Stimulated activated effector memory CD8-positive, alpha-beta T cell treated with anti-CD3 and anti-CD28 coated beads, Interleukin-12 subunit alpha, Interleukin-12 subunit beta, amount 100 ng/mL, for 72 hours (primary cell): ENCODE measurements around the gene PPARG.

Experiments used
- ATAC-seq: fragments of 150-1000 bp; cut with Tn5 transposase; 2 replicates; pipeline ENCODE4 v1.10.0; 2021
- DNase-seq, 2 donors: peaks; one replicate each; pipeline ENCODE4 v3.0.0; 2021 to 2022; ENCODE audit warnings: low spot score in 2 of 2
- H3K27ac Mint-ChIP-seq: one replicate; pipeline ENCODE4 v1.8.0; 2022; ENCODE audit warnings: mild to moderate bottlenecking, mixed read lengths
- H3K36me3 Mint-ChIP-seq: one replicate; pipeline ENCODE4 v1.8.0; 2022; ENCODE audit warnings: mild to moderate bottlenecking, mixed read lengths
- H3K4me1 Mint-ChIP-seq: one replicate; pipeline ENCODE4 v1.8.0; 2022; ENCODE audit warnings: mixed read lengths
- H3K4me3 Mint-ChIP-seq: one replicate; pipeline ENCODE4 v1.8.0; 2022; ENCODE audit warnings: mild to moderate bottlenecking, mixed read lengths
- H3K9me3 Mint-ChIP-seq: one replicate; pipeline ENCODE4 v1.8.0; 2022; ENCODE audit warnings: mixed read lengths

The PPARG gene

DNA sequence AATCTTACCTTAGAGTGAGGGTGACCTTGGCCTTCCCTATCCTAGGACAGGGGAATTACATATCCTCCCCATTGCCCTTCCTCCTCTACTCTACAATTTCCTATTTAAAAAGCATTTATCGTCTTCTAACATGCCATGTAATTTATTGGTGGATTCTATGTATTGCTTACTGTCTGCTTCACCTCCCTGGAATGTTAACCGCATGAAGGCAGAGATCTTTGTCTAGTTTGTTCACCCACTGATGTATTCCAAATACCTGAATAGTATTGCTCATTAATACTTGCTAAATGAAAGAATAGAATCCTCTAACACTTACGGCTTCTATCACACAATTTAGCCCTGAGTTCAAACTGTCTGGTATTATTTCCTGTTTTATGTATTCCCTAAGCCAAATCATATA is 68.6 kb downstream of the PPARG start:
- Mint-ChIP-seq H3K4me3 (no peak overlapping the region), H3K27ac (no peak overlapping the region), H3K9me3 (peaks cover 2% of the 10 kb centered on the region), H3K36me3 (no peaks in the 10 kb centered on the region), H3K4me1 (peaks cover 8% of the 10 kb centered on the region)
- no peak for ATAC-seq
- DNase-seq, result no peak

DNA sequence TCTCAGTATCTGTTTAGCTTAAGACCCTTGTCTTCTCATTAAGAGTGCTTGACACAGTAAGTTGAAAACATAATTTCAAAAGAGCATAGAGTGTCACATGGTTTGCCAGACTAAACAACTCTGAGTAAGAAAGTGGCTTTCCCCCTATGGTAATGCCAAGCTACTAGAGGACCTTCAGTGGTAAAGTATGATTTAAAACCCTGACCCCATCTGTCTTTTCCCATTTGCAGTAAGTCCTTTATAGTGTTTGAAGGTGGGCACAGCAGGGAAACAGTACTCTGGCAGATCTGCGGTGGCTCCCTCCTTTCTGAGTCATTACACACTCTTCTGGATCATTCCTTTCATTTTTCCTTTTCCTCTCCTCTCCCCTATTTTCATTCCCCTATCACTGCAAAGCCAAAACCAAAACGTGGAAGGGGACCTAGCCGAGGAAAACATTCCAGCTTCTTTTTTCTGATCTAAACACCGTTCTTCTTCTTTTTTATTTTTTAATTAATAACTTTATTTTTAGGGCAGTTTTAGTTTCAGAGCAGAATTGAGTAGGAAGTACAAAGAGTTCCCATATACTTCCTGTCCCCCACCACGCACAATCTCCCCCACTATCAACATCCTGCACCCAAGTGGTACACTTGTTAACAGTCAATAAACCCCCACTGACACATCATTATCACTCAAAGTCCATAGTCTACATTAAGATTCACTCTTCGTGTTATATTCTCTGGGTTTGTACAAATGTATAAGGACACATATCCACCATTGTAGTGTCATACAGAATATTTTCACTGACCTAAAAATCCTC is 74.7 kb downstream of the PPARG start:
- DNase-seq, result no peak
- Mint-ChIP-seq H3K9me3 (peaks cover 2% of the 10 kb centered on the region), H3K4me1 (no peaks in the 10 kb centered on the region), H3K27ac (no peak overlapping the region), H3K4me3 (no peak overlapping the region), H3K36me3 (no peaks in the 10 kb centered on the region)
- no peak for ATAC-seq

DNA sequence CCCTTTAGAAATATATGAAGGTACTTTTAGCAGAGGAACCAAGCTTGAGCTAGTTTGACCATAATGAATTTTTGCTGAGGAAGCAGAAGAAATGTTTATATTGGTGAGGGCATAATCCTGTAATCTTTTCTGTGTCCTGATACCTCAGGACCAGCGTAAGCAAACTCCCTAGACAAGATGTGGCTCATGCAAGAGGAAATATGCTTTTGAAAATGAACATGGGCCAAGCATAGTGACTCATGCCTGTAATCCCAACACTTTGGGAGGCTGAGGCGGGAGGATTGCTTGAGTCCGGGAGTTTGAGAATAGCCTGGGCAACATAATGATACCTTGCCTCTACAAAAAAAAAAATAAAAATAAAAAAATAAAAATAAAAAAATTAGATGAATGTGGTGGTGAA is 78.5 kb downstream of the PPARG start:
- DNase-seq (no peak), ATAC-seq (no peak)
- no peaks in the 10 kb centered on the region for H3K9me3 Mint-ChIP-seq
- H3K4me1 Mint-ChIP-seq, result peaks cover 10% of the 10 kb centered on the region
- H3K27ac Mint-ChIP-seq, result no peak overlapping the region
- no peak overlapping the region for H3K4me3 Mint-ChIP-seq
- no peaks in the 10 kb centered on the region for H3K36me3 Mint-ChIP-seq

DNA sequence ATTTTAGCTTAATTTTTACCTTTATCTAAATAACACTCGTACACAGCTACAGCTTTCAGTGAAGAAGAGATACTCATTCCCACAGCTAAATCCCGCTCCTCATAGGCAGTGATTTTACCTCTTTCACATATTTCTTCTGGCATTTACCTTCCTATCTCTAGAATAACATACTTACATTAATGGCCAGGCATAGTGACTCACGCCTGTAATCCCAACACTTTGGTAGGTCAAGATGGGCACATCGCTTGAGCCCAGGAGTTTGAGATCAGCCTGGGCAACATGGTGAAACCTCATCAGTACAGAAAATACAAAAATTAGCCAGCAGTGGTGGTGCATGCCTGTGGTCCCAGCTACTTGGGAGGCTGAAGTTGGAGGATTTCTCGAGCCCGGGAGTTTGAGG is 80.2 kb downstream of the PPARG start:
- Mint-ChIP-seq H3K27ac (no peak overlapping the region), H3K9me3 (no peaks in the 10 kb centered on the region), H3K4me1 (peaks cover 10% of the 10 kb centered on the region), H3K36me3 (no peaks in the 10 kb centered on the region), H3K4me3 (no peak overlapping the region)
- ATAC-seq, result no peak
- DNase-seq, result no peak

DNA sequence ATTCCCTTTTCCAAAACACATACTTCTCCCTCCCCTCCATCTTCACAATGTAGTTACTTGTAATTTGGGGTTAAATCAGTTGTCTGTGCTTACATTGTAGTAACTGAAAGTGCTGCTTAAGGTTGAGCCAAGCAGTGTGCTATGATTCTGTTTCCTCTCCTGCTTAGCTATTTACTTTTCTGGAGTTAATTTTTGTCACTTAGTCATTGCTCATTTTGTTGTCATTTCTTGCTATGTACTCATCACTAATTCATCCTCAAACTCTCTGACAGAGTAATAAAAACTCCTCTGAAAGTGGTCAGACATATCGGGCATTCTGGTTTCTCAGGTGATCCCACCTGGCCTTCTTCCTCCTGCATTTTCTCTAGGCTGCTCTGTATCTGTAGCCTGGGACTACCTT is 80.7 kb downstream of the PPARG start:
- no peaks in the 10 kb centered on the region for H3K36me3 Mint-ChIP-seq
- H3K27ac Mint-ChIP-seq, result no peak overlapping the region
- H3K4me3 Mint-ChIP-seq, result no peak overlapping the region
- no peaks in the 10 kb centered on the region for H3K9me3 Mint-ChIP-seq
- ATAC-seq (peak; percentile 79), DNase-seq (no peak)
- H3K4me1 Mint-ChIP-seq, result peaks cover 10% of the 10 kb centered on the region

DNA sequence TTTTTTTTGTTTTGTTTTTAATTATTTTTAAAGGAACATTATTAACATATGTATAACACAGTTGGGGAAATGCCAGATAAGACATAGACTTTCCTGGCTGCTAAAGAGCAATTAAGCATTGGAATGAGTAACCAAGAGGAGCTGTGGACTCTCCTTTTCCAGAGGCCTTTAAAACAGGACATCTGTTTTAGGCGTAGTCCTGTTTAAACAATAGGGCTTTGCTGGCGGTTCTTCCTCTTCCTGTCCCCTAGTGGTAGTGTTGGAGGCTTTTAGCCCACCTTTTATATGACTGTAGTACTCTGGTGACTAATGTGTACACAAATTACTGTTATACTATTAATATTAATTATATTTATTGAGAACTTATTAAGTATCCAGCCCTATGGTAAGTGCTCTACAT is 81.9 kb downstream of the PPARG start:
- H3K36me3 Mint-ChIP-seq, result no peaks in the 10 kb centered on the region
- peaks cover 10% of the 10 kb centered on the region for H3K4me1 Mint-ChIP-seq
- H3K27ac Mint-ChIP-seq, result no peak overlapping the region
- H3K4me3 Mint-ChIP-seq, result no peak overlapping the region
- DNase-seq (no peak), ATAC-seq (no peak)
- H3K9me3 Mint-ChIP-seq, result no peaks in the 10 kb centered on the region

DNA sequence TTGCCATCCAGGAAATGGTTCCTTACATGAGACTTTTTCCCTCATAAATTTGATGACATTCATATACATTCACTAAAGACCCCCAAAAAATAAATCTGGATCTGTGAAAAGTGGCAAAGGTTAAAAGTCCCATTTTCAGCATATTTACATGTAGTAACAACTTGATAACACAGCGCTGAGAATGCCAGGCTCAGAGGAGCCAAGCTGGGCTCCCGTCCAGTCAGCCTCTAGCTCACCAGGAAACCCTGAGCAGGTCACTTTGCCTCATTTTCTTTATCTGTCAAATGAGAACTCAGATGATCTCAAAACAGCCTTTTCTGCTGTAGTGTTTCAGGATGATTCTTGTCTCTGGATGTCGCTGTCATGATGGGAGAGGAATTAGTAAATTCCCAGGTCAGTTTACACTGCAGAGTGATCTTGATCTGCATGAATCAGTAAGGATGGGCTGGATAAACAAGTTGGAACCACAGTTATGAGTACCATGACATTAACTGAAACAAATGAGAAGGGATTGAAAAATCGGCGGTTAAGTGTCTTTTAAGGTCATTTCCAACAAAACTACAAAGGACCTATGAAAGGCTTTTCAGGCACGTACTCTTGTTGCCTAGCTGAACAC is 82.8 kb downstream of the PPARG start:
- no peaks in the 10 kb centered on the region for H3K9me3 Mint-ChIP-seq
- H3K36me3 Mint-ChIP-seq, result no peaks in the 10 kb centered on the region
- no peak overlapping the region for H3K4me3 Mint-ChIP-seq
- no peak overlapping the region for H3K27ac Mint-ChIP-seq
- H3K4me1 Mint-ChIP-seq, result peaks cover 10% of the 10 kb centered on the region
- DNase-seq (no peak), ATAC-seq (no peak)

DNA sequence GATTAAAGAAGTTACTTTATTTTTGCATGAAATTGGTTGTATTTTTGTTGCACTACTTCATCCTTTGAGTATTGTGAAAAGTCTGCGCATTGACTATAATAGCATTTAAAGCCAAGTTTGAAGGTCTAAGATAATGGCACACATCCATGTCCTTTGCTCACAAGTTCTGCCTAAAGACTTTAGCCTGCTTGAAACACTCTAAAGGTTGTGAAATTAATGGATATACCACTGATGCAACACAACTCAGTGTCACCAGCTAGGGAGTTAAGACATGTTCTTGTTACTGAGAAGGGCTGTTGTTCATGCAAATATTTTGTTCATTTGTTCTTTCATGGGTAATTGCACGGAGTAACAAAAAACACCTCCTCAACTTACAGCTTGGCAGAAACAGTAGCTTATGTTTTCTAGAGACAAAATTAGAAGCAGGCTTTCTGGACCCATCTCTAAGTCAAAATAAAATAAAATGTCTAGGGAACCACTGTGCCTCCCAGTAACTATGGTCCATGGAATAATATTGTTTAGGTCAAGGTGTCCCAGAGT is 83.9 kb downstream of the PPARG start:
- no peak for ATAC-seq
- peaks cover 10% of the 10 kb centered on the region for H3K4me1 Mint-ChIP-seq
- H3K9me3 Mint-ChIP-seq, result no peaks in the 10 kb centered on the region
- no peaks in the 10 kb centered on the region for H3K36me3 Mint-ChIP-seq
- H3K27ac Mint-ChIP-seq, result no peak overlapping the region
- DNase-seq, result no peak
- no peak overlapping the region for H3K4me3 Mint-ChIP-seq

DNA sequence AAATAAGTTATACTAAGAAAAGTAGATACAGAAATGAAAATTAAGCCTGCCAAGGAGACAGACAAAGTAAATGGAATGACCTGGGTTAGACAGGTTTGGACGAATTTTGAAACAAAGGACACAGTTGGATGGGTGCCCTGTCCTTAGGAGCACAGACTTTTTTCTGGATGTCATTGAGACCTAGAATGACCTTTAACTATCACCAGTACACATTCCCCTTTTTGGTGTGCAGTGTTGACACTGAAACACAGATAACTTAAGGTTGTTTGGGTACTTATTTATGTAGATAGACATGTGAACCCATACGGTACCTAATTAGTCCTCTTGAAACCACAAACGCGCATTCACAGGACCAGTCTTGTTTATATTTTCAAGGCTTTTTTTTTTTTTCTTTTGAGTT is 86.7 kb downstream of the PPARG start:
- no peak for ATAC-seq
- Mint-ChIP-seq H3K4me1 (no peaks in the 10 kb centered on the region), H3K9me3 (no peaks in the 10 kb centered on the region), H3K4me3 (no peak overlapping the region), H3K36me3 (no peaks in the 10 kb centered on the region), H3K27ac (no peak overlapping the region)
- DNase-seq, result no peak

DNA sequence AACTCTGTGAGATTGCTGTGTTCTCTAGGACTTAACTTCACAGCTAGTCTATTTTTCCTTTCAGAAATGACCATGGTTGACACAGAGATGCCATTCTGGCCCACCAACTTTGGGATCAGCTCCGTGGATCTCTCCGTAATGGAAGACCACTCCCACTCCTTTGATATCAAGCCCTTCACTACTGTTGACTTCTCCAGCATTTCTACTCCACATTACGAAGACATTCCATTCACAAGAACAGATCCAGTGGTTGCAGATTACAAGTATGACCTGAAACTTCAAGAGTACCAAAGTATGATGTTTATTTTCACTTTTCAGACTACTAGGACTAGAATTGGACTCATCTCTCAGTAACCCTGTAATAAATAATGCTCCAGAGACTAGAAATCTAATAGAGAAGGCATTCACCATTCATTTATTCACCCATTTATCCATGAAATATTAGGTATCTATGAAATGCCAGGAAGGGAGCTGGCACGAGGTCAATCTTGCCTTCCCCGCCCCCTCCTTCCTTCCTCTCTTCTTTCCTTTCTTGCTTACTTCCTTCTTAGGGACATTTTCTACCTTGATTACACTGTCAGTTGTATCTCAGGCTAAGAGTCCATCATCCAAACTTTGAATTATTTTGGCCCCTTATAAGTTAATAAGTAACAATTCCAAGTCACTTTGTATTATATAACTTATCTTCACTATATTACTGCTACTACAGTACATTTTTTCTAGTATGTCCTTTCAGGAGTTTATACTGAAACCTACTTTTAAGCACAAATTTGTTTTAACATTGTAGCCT is 91.0 kb downstream of the PPARG start:
- no peak overlapping the region for H3K27ac Mint-ChIP-seq
- H3K4me1 Mint-ChIP-seq, result no peaks in the 10 kb centered on the region

DNA sequence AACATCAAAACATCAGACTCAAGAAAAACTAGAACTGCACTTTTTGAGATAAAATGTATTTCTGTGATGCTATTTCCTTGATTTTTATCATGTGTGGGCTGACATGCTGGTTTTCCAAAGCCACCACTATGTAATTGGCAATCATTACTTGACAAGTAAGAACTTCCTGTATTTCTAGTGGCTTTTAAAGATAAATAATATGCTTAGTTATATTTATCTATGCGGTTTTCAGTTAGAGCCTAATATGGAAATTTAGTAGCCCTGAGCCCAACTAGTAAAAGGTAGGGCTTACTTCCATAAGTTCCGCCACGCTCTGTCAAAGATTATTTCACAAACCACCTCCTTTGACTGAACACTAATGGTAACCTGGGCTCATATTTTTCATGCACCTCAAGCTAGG is 91.6 kb downstream of the PPARG start:
- ATAC-seq, result no peak
- H3K36me3 Mint-ChIP-seq, result no peaks in the 10 kb centered on the region
- no peaks in the 10 kb centered on the region for H3K4me1 Mint-ChIP-seq
- H3K9me3 Mint-ChIP-seq, result no peaks in the 10 kb centered on the region
- no peak overlapping the region for H3K27ac Mint-ChIP-seq
- no peak for DNase-seq
- H3K4me3 Mint-ChIP-seq, result no peak overlapping the region

More for the DNA sequence above, 91.0 kb downstream of the PPARG start:
- no peaks in the 10 kb centered on the region for H3K9me3 Mint-ChIP-seq
- no peak overlapping the region for H3K4me3 Mint-ChIP-seq
- no peak for DNase-seq
- H3K36me3 Mint-ChIP-seq, result no peaks in the 10 kb centered on the region
- no peak for ATAC-seq

DNA sequence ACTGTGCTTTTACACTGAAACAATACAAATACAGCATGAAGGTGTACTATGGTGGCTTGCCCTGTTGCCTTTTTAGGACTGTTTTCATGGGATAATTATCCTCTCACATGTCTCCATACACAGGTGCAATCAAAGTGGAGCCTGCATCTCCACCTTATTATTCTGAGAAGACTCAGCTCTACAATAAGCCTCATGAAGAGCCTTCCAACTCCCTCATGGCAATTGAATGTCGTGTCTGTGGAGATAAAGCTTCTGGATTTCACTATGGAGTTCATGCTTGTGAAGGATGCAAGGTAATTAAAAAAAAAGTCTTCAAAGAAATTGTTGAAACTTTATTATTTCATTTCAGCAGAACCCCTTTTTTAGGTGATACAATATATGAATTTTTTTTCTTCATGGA is 92.3 kb downstream of the PPARG start:
- DNase-seq (no peak), ATAC-seq (no peak)
- Mint-ChIP-seq H3K9me3 (no peaks in the 10 kb centered on the region), H3K36me3 (no peaks in the 10 kb centered on the region), H3K4me3 (no peak overlapping the region), H3K27ac (no peak overlapping the region), H3K4me1 (no peaks in the 10 kb centered on the region)

DNA sequence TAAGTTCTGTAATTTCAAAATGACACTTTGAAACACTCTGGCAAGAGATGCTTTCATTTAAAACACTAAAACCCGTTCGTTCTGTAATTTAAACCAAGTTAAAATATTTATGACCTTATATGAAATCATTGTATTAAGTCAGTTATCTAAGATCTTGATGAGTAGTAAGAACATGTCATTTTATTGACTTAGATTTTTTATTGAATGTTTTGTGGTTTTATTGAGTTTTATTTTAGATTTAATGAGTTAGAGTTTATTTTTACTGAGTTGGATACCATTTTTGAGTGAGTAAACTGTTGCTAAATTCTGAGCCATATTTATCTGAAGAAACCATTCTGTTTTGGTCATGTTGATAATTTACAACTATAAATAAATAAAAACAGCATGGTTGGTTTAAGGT is 94.3 kb downstream of the PPARG start:
- Mint-ChIP-seq H3K27ac (no peak overlapping the region), H3K4me3 (no peak overlapping the region), H3K36me3 (no peaks in the 10 kb centered on the region), H3K9me3 (no peaks in the 10 kb centered on the region), H3K4me1 (no peaks in the 10 kb centered on the region)
- DNase-seq, result no peak
- no peak for ATAC-seq

DNA sequence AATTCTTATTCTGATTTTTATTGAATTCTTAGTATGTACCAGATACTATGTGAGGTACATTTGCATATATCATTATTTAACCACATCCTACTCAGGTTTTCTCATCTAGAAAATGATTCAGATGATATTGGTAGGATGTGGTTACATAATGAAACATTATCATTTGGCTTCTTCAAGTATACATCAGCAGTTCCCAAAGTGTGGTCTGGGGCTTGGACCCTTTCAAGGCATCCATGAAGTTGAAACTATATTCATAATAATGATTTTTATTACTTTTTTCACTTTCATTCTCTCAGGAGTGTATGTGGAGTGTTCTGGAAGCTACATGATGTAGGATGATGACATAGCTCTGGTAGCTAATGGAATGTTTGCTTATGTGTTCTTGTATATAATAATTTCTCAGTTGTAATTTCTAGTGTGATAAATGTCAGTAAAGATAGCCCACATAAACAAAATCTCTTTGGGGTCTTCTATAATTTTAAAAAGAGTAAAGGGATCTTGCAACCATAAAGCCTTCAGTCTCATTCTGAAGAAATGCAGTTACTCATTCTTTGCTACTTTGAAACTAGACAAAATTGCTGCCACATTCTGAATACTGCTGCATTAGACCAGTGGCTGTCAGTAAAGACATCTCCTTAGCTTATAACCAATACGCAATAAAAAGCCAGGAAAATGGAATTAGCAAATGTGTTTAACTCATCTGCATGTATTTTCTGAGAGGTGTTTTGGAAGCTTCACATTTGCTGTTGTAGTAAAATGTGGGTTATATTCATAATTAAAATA is 95.8 kb downstream of the PPARG start:
- DNase-seq (no peak), ATAC-seq (peak; percentile 86)
- H3K36me3 Mint-ChIP-seq, result no peaks in the 10 kb centered on the region
- no peaks in the 10 kb centered on the region for H3K4me1 Mint-ChIP-seq
- no peaks in the 10 kb centered on the region for H3K9me3 Mint-ChIP-seq
- H3K4me3 Mint-ChIP-seq, result no peak overlapping the region
- no peak overlapping the region for H3K27ac Mint-ChIP-seq
